ENCODE measurements around the gene CCDC69.

CCDC69 gene

GRCh38 chr5:151173711-151174611 is 49.9 kb downstream of the CCDC69 start:
- Histone ChIP-seq H3K4me3 (ENCODE audit: low read depth in 1 of 2, low read length in 2 of 2) (peak overlapping the region in 1 of 2 donors; percentile 48), H3K27ac (ENCODE audit: low read depth, low read length) (no peak overlapping the region), H3K36me3 (ENCODE audit: control insufficient read depth in 1 of 2, insufficient read depth in 2 of 2, low read length in 2 of 2) (peaks cover 0 to 6% of the 10 kb centered on the region in 2 donors)

GRCh38 chr5:151171529-151171928 is 52.4 kb downstream of the CCDC69 start:
- Histone ChIP-seq H3K9me3 (ENCODE audit: control insufficient read depth in 1 of 2, low read length in 2 of 2) (no peaks in the 10 kb centered on the region), H3K4me3 (ENCODE audit: low read depth in 1 of 2, low read length in 2 of 2) (no peak overlapping the region), H3K36me3 (ENCODE audit: control insufficient read depth in 1 of 2, insufficient read depth in 2 of 2, low read length in 2 of 2) (no peaks in the 10 kb centered on the region), H3K9ac (ENCODE audit: low read depth in 1 of 2, low read length in 2 of 2) (no peak overlapping the region), H3K27ac (ENCODE audit: low read depth, low read length) (no peak overlapping the region), H3K4me1 (ENCODE audit: control insufficient read depth in 1 of 2, insufficient read depth in 2 of 2, low read length in 2 of 2) (no peaks in the 10 kb centered on the region), H3K27me3 (ENCODE audit: control insufficient read depth in 1 of 2, insufficient read depth in 2 of 2, low read length in 2 of 2) (no peaks in the 10 kb centered on the region)

More at GRCh38 chr5:151173711-151174611, 49.9 kb downstream of the CCDC69 start:
- H3K9me3 ChIP-seq (ENCODE audit: control insufficient read depth in 1 of 2, low read length in 2 of 2): no peaks in the 10 kb centered on the region
- H3K4me1 ChIP-seq (ENCODE audit: control insufficient read depth in 1 of 2, insufficient read depth in 2 of 2, low read length in 2 of 2): no peaks in the 10 kb centered on the region
- H3K9ac ChIP-seq (ENCODE audit: low read depth in 1 of 2, low read length in 2 of 2): no peak overlapping the region
- H3K27me3 ChIP-seq (ENCODE audit: control insufficient read depth in 1 of 2, insufficient read depth in 2 of 2, low read length in 2 of 2): no peaks in the 10 kb centered on the region

GRCh38 chr5:151168602-151169344 is 55.1 kb downstream of the CCDC69 start:
- no peaks in the 10 kb centered on the region for H3K9me3 ChIP-seq (ENCODE audit: control insufficient read depth in 1 of 2, low read length in 2 of 2)
- no peaks in the 10 kb centered on the region for H3K36me3 ChIP-seq (ENCODE audit: control insufficient read depth in 1 of 2, insufficient read depth in 2 of 2, low read length in 2 of 2)
- no peak overlapping the region for H3K27ac ChIP-seq (ENCODE audit: low read depth, low read length)
- H3K4me1 ChIP-seq (ENCODE audit: control insufficient read depth in 1 of 2, insufficient read depth in 2 of 2, low read length in 2 of 2): peaks cover 0 to 4% of the 10 kb centered on the region in 2 donors
- no peak overlapping the region for H3K4me3 ChIP-seq (ENCODE audit: low read depth in 1 of 2, low read length in 2 of 2)
- H3K27me3 ChIP-seq (ENCODE audit: control insufficient read depth in 1 of 2, insufficient read depth in 2 of 2, low read length in 2 of 2): no peaks in the 10 kb centered on the region
- no peak overlapping the region for H3K9ac ChIP-seq (ENCODE audit: low read depth in 1 of 2, low read length in 2 of 2)

- no peak overlapping the region for H3K27ac ChIP-seq (ENCODE audit: low read depth, low read length)
- peaks cover 0 to 4% of the 10 kb centered on the region in 2 donors for H3K4me1 ChIP-seq (ENCODE audit: control insufficient read depth in 1 of 2, insufficient read depth in 2 of 2, low read length in 2 of 2)
Observed at GRCh38 chr5:151167022-151167421, 56.9 kb downstream of the CCDC69 start.

GRCh38 chr5:151164687-151165392 is 59.1 kb downstream of the CCDC69 start:
- Histone ChIP-seq H3K27me3 (ENCODE audit: control insufficient read depth in 1 of 2, insufficient read depth in 2 of 2, low read length in 2 of 2) (no peaks in the 10 kb centered on the region), H3K4me1 (ENCODE audit: control insufficient read depth in 1 of 2, insufficient read depth in 2 of 2, low read length in 2 of 2) (peaks cover 0 to 4% of the 10 kb centered on the region in 2 donors), H3K9me3 (ENCODE audit: control insufficient read depth in 1 of 2, low read length in 2 of 2) (no peaks in the 10 kb centered on the region), H3K4me3 (ENCODE audit: low read depth in 1 of 2, low read length in 2 of 2) (no peak overlapping the region), H3K9ac (ENCODE audit: low read depth in 1 of 2, low read length in 2 of 2) (no peak overlapping the region), H3K36me3 (ENCODE audit: control insufficient read depth in 1 of 2, insufficient read depth in 2 of 2, low read length in 2 of 2) (no peaks in the 10 kb centered on the region), H3K27ac (ENCODE audit: low read depth, low read length) (no peak overlapping the region)

More at GRCh38 chr5:151167022-151167421, 56.9 kb downstream of the CCDC69 start:
- no peaks in the 10 kb centered on the region for H3K27me3 ChIP-seq (ENCODE audit: control insufficient read depth in 1 of 2, insufficient read depth in 2 of 2, low read length in 2 of 2)
- no peak overlapping the region for H3K4me3 ChIP-seq (ENCODE audit: low read depth in 1 of 2, low read length in 2 of 2)
- H3K36me3 ChIP-seq (ENCODE audit: control insufficient read depth in 1 of 2, insufficient read depth in 2 of 2, low read length in 2 of 2): no peaks in the 10 kb centered on the region
- H3K9ac ChIP-seq (ENCODE audit: low read depth in 1 of 2, low read length in 2 of 2): no peak overlapping the region
- H3K9me3 ChIP-seq (ENCODE audit: control insufficient read depth in 1 of 2, low read length in 2 of 2): no peaks in the 10 kb centered on the region

- Histone ChIP-seq H3K9ac (ENCODE audit: low read depth in 1 of 2, low read length in 2 of 2) (no peak overlapping the region), H3K27me3 (ENCODE audit: control insufficient read depth in 1 of 2, insufficient read depth in 2 of 2, low read length in 2 of 2) (no peaks in the 10 kb centered on the region), H3K36me3 (ENCODE audit: control insufficient read depth in 1 of 2, insufficient read depth in 2 of 2, low read length in 2 of 2) (no peaks in the 10 kb centered on the region), H3K27ac (ENCODE audit: low read depth, low read length) (no peak overlapping the region), H3K9me3 (ENCODE audit: control insufficient read depth in 1 of 2, low read length in 2 of 2) (no peaks in the 10 kb centered on the region), H3K4me1 (ENCODE audit: control insufficient read depth in 1 of 2, insufficient read depth in 2 of 2, low read length in 2 of 2) (peaks cover 6 to 9% of the 10 kb centered on the region in 2 donors), H3K4me3 (ENCODE audit: low read depth in 1 of 2, low read length in 2 of 2) (no peak overlapping the region)
Observed at GRCh38 chr5:151162776-151163175, 61.1 kb downstream of the CCDC69 start.

GRCh38 chr5:151159649-151160373 is 64.1 kb downstream of the CCDC69 start:
- Histone ChIP-seq H3K27me3 (ENCODE audit: control insufficient read depth in 1 of 2, insufficient read depth in 2 of 2, low read length in 2 of 2) (no peaks in the 10 kb centered on the region), H3K27ac (ENCODE audit: low read depth, low read length) (no peak overlapping the region), H3K9me3 (ENCODE audit: control insufficient read depth in 1 of 2, low read length in 2 of 2) (no peaks in the 10 kb centered on the region), H3K9ac (ENCODE audit: low read depth in 1 of 2, low read length in 2 of 2) (no peak overlapping the region), H3K4me3 (ENCODE audit: low read depth in 1 of 2, low read length in 2 of 2) (no peak overlapping the region), H3K4me1 (ENCODE audit: control insufficient read depth in 1 of 2, insufficient read depth in 2 of 2, low read length in 2 of 2) (peaks cover 25 to 35% of the 10 kb centered on the region in 2 donors), H3K36me3 (ENCODE audit: control insufficient read depth in 1 of 2, insufficient read depth in 2 of 2, low read length in 2 of 2) (no peaks in the 10 kb centered on the region)

- H3K9ac ChIP-seq (ENCODE audit: low read depth in 1 of 2, low read length in 2 of 2): peak overlapping the region; percentile 65 to 71
- peak overlapping the region; percentile 65 to 76 for H3K4me3 ChIP-seq (ENCODE audit: low read depth in 1 of 2, low read length in 2 of 2)
- H3K27ac ChIP-seq (ENCODE audit: low read depth, low read length): no peak overlapping the region
- no peaks in the 10 kb centered on the region for H3K27me3 ChIP-seq (ENCODE audit: control insufficient read depth in 1 of 2, insufficient read depth in 2 of 2, low read length in 2 of 2)
- no peaks in the 10 kb centered on the region for H3K9me3 ChIP-seq (ENCODE audit: control insufficient read depth in 1 of 2, low read length in 2 of 2)
- no peaks in the 10 kb centered on the region for H3K36me3 ChIP-seq (ENCODE audit: control insufficient read depth in 1 of 2, insufficient read depth in 2 of 2, low read length in 2 of 2)
- H3K4me1 ChIP-seq (ENCODE audit: control insufficient read depth in 1 of 2, insufficient read depth in 2 of 2, low read length in 2 of 2): peaks cover 32 to 39% of the 10 kb centered on the region in 2 donors
Observed at GRCh38 chr5:151158287-151158661, 65.6 kb downstream of the CCDC69 start.

- H3K36me3 ChIP-seq (ENCODE audit: control insufficient read depth in 1 of 2, insufficient read depth in 2 of 2, low read length in 2 of 2): no peaks in the 10 kb centered on the region
- H3K4me3 ChIP-seq (ENCODE audit: low read depth in 1 of 2, low read length in 2 of 2): peak within 1 kb of the TSS; percentile 65 to 76
- peak within 1 kb of the TSS; percentile 65 to 71 for H3K9ac ChIP-seq (ENCODE audit: low read depth in 1 of 2, low read length in 2 of 2)
- no peaks in the 10 kb centered on the region for H3K27me3 ChIP-seq (ENCODE audit: control insufficient read depth in 1 of 2, insufficient read depth in 2 of 2, low read length in 2 of 2)
- H3K4me1 ChIP-seq (ENCODE audit: control insufficient read depth in 1 of 2, insufficient read depth in 2 of 2, low read length in 2 of 2): peaks cover 36 to 45% of the 10 kb centered on the region in 2 donors
- H3K9me3 ChIP-seq (ENCODE audit: control insufficient read depth in 1 of 2, low read length in 2 of 2): no peaks in the 10 kb centered on the region
- H3K27ac ChIP-seq (ENCODE audit: low read depth, low read length): peak within 1 kb of the TSS; percentile 82
Observed at GRCh38 chr5:151157426-151158286, 66.2 kb downstream of the CCDC69 start, which contains the start of gene ANXA6. ANXA6 (minus strand) TSS chr5:151157779; CDS start chr5:151147901, 9,878 bp downstream.

Measured in duodenal mucosa (tissue), 2 donors.